HAP-1 (cell line): Measurements from ENCODE around the gene VWA8.

ENCODE experiments used
- DNase-seq, 2 experiments: peaks; one replicate each; pipeline ENCODE4 v3.0.0-alpha.2; 2016 to 2020; ENCODE audit warnings: low spot score in 2 of 2
- H3K27me3 ChIP-seq: fragments of 250-450 bp; sonication (Bioruptor Pico); 2 replicates; pipeline ENCODE4 v1.5.1; 2020; ENCODE audit warnings: low read depth, mild to moderate bottlenecking, moderate library complexity
- H3K36me3 ChIP-seq: fragments of 250-450 bp; sonication (Bioruptor Pico); replicated peaks from 2 replicates; pipeline ENCODE4 v1.5.1; 2020; ENCODE audit warnings: mild to moderate bottlenecking
- H3K4me1 ChIP-seq: fragments of 250-450 bp; sonication (Bioruptor Pico); 2 replicates; pipeline ENCODE4 v1.5.1; 2020; ENCODE audit warnings: mild to moderate bottlenecking
- H3K4me3 ChIP-seq: fragments of 250-450 bp; sonication (Bioruptor Pico); 2 replicates; pipeline ENCODE4 v1.5.1; 2020; ENCODE audit warnings: mild to moderate bottlenecking, moderate library complexity
- H3K9me3 ChIP-seq: fragments of 250-450 bp; sonication (Bioruptor Pico); 2 replicates; pipeline ENCODE4 v1.5.1; 2020; ENCODE audit warnings: mild to moderate bottlenecking, moderate library complexity
- in situ Hi-C: fragments of 300-500 bp; cut with MboI; formaldehyde crosslinking; loops from 3 replicates; pipeline ENCODE4 v1.14.3; 2020; ENCODE audit warnings: low sequenced_read_pairs, inconsistent platforms, mixed read lengths

The VWA8 gene

DNA sequence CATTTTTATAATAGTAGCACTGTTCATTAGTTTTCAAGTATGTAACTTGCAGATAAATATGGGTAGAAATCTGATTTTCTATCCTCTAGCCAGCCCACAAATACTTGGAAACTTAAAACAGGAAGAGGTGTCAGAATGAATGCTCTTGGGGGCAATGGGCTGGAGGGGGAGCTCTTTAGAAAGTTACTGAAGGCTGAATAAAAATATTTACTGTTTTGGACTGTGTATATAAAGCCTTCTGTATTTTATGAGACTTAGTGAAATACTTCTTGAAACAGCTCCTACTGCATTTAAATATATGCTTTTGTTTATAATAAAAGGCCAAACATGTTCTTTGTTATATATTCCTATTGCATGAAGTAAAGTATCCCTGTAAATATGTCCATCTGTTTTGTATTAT, 364.7 kb downstream of the VWA8 start:
- peak in 1 of 2 experiments; percentile 17 for DNase-seq
- in situ Hi-C loops: no loop called here

DNA sequence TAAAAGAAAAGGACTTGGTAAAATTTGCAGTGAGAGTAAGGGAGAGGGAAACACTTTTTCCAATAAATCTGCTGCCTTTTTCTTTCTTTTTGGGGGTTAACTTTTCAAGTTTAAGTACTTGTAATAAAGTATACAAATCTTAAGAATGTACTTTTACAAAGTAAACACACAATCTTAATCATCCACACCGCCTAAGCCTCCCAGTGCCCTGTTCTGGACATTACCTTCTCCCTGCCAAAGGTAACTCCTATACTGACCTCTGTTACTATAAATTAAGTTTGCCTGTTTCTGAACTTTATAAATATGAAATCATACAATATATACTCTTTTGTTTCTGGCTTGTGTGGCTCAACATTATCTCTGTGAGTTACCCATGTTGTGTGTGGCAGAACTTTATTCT, 365.6 kb downstream of the VWA8 start:
- H3K4me3 ChIP-seq: no peak overlapping the region
- H3K9me3 ChIP-seq: no peaks in the 10 kb centered on the region
- no peak for DNase-seq
- in situ Hi-C loops: no loop called here
- no peaks in the 10 kb centered on the region for H3K36me3 ChIP-seq
- H3K27me3 ChIP-seq: no peaks in the 10 kb centered on the region
- H3K4me1 ChIP-seq: peaks cover 7% of the 10 kb centered on the region

More for the DNA sequence above, 364.7 kb downstream of the VWA8 start:
- Histone ChIP-seq H3K27me3 (no peaks in the 10 kb centered on the region), H3K9me3 (no peaks in the 10 kb centered on the region), H3K4me1 (peaks cover 7% of the 10 kb centered on the region), H3K36me3 (no peaks in the 10 kb centered on the region), H3K4me3 (no peak overlapping the region)

DNA sequence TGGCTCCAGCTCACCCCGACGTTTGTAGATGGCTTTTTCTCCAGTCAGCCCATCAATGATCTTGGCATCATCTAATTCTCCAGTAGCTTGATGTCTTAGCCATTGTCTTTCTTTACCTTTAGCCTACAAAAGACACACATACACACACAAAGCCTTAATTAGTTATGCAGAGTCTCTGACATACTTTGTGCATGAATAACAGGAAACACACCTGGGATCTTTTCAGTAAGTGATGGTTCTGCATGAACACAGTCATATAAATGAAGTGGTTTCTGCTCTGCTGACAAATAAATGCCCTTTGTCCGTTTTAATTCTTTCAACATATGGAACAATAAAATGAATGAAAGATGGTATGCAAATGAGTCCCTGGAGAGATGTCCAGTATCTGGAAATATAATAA, 370.3 kb downstream of the VWA8 start:
- no peak for DNase-seq

DNA sequence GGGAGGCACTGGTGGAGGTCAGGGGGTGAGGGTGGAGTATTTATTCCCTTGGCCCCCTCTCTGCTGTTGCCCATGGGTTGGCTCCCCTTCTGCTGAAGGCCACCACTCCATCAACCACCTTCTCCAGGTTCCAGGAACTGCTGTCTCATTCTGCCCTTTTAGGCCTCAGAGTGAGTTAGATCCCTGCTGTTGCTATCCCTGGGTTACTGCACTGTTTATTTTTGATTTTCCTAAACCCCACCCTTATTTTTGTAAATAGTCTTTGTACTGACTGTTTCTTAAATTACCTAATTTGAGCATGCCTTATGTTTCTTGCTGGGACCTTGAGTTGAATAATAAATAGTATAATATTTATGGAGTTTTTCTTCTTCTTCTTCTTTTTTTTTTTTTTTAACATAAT, 370.8 kb downstream of the VWA8 start:
- no peaks in the 10 kb centered on the region for H3K9me3 ChIP-seq
- H3K4me1 ChIP-seq: no peaks in the 10 kb centered on the region; the same call in 1 of the 2 replicates
- no peaks in the 10 kb centered on the region for H3K27me3 ChIP-seq
- DNase-seq: no peak
- no peaks in the 10 kb centered on the region for H3K36me3 ChIP-seq
- no peak overlapping the region for H3K4me3 ChIP-seq
- in situ Hi-C loops: no loop called here

More for the DNA sequence above, 370.3 kb downstream of the VWA8 start:
- Histone ChIP-seq H3K9me3 (no peaks in the 10 kb centered on the region), H3K4me3 (no peak overlapping the region), H3K36me3 (no peaks in the 10 kb centered on the region), H3K27me3 (no peaks in the 10 kb centered on the region), H3K4me1 (no peaks in the 10 kb centered on the region; the same call in 1 of the 2 replicates)
- in situ Hi-C loops: no loop called here

DNA sequence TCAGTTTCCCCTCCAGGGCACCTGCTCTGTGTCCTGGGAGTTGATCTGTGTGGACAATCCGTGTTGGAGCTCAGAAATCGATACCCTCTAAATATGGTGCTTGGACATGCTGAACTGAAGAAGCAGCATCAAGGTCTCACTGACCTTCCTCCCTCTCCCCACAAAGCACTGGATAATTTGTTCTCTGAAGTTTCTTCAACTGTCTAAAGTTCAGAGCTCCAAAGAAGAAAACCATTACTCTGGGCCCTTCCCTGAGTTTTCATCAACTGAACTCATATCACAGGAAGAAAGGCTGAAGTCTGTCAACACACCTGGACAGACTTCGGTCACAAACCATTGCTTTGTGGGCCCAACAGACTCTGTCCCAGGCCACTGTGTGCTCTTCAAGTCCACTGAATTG, 371.5 kb downstream of the VWA8 start:
- in situ Hi-C loops: no loop called here
- Histone ChIP-seq H3K4me3 (no peak overlapping the region), H3K36me3 (no peaks in the 10 kb centered on the region), H3K9me3 (no peaks in the 10 kb centered on the region), H3K27me3 (no peaks in the 10 kb centered on the region), H3K4me1 (no peaks in the 10 kb centered on the region; the same call in 1 of the 2 replicates)
- DNase-seq: no peak

DNA sequence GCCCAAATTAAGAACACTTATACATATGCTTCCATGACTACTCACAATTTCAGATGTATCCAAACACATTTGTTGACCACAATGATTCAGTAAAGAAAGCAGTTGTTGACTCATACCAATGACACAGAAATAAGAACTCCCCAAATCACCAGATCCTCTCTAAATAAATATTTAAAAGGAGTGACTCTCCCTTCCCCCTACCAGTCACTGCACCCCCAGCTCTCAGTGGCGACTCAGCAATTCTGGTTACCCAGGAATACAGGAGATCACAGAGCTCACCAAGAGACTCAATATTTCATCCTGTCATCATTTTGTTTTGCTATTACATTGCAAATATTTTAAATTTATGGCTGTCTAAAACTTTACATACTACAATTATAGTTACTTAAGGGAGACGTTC, 372.0 kb downstream of the VWA8 start:
- Histone ChIP-seq H3K27me3 (no peaks in the 10 kb centered on the region), H3K4me3 (no peak overlapping the region), H3K9me3 (no peaks in the 10 kb centered on the region), H3K36me3 (no peaks in the 10 kb centered on the region; the same call in 1 of the 2 replicates), H3K4me1 (no peaks in the 10 kb centered on the region; the same call in 1 of the 2 replicates)
- in situ Hi-C loops: no loop called here
- no peak for DNase-seq

DNA sequence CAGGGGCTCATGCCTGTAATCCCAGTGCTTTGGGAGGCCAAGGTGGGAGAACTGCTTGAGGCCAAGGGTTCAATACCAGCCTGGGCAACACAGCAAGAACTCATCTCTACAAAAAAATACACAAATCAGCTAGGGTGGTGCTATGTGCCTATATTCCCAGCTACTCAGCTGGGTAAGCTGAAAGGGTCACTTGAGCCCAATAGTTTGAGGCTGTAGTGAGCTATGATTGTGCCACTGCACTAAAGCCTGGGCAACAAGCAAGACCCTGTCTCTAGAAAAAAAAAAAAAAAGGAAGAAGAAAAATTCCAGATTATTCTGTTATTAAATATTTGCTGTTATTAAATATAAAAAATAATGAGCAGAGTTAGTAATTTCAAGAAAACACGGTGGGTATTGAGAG, 372.5 kb downstream of the VWA8 start:
- H3K27me3 ChIP-seq: no peaks in the 10 kb centered on the region
- no peaks in the 10 kb centered on the region; the same call in 1 of the 2 replicates for H3K36me3 ChIP-seq
- DNase-seq: no peak
- in situ Hi-C loops: no loop called here
- H3K4me1 ChIP-seq: no peaks in the 10 kb centered on the region; the same call in 1 of the 2 replicates
- H3K4me3 ChIP-seq: no peak overlapping the region
- no peaks in the 10 kb centered on the region for H3K9me3 ChIP-seq

DNA sequence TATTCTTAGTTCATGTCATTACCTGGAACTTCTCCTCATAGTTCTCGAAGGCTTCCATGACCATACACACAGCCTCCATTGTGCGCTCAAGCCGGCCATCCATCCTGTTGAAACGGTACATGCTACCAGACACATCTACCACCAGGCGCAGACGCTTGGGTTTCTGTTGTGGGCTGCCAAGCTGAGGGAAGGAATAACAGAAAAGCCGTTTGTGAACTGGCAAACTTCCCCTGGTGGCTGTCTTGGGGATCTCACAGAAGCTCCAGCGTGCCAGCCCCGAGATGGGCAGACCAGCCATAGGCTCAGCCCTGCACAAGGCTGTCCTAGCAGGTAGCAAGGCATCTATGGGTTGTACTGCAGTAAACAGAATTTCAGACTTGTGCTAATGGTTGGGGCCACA, 373.4 kb downstream of the VWA8 start:
- Histone ChIP-seq H3K27me3 (no peaks in the 10 kb centered on the region), H3K4me3 (no peak overlapping the region), H3K36me3 (no peaks in the 10 kb centered on the region; the same call in 1 of the 2 replicates), H3K9me3 (no peaks in the 10 kb centered on the region), H3K4me1 (no peaks in the 10 kb centered on the region; the same call in 1 of the 2 replicates)
- in situ Hi-C loops: no loop called here
- DNase-seq: no peak

DNA sequence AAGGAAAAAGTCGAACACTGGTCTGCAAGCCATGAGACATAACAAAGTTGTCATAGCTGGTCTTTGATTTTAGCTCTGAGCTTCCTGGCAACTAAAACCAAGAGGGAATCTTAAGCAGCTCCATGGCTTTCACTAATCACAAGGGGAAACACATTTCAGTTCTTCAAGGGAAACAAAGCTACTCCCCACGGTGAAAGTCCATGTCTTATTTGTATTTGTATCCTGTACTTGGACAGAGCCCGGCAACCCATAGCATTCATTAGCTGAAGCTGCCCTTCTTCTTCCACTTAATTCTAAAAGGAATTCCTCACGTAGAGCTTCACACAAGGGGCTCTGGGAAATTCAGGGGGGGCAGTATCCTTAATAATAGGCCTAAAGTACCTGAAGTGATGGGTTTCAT, 374.7 kb downstream of the VWA8 start:
- Histone ChIP-seq H3K4me3 (no peak overlapping the region), H3K36me3 (no peaks in the 10 kb centered on the region; the same call in 1 of the 2 replicates), H3K4me1 (no peaks in the 10 kb centered on the region; the same call in 1 of the 2 replicates), H3K9me3 (no peaks in the 10 kb centered on the region), H3K27me3 (no peaks in the 10 kb centered on the region)
- DNase-seq: no peak
- in situ Hi-C loops: no loop called here

DNA sequence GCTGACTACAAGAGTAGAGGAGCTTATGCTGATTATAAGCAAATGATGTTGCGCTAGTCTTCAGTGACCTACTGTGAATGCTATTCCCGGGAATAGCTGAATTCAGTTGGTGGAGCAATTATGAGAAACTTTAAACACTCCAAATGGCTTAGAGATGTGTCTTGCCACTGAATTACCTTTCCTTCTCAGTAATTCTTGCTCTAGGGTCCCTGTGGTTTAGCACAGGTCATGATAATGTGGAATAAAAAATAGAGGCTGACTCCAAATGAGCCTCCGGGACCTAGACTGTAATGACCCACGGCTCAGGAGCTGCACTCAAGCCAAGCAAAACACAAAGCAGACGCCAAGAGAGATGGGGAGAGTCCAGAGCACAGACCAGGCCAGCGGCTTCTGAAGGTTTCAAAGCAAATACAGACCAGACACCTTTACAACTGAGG, 378.9 kb downstream of the VWA8 start:
- H3K9me3 ChIP-seq: no peaks in the 10 kb centered on the region
- DNase-seq: no peak
- peaks cover 4% of the 10 kb centered on the region; the same call in 1 of the 2 replicates for H3K36me3 ChIP-seq
- no peaks in the 10 kb centered on the region for H3K27me3 ChIP-seq
- in situ Hi-C loops: no loop called here
- H3K4me3 ChIP-seq: no peak overlapping the region
- H3K4me1 ChIP-seq: no peaks in the 10 kb centered on the region

DNA sequence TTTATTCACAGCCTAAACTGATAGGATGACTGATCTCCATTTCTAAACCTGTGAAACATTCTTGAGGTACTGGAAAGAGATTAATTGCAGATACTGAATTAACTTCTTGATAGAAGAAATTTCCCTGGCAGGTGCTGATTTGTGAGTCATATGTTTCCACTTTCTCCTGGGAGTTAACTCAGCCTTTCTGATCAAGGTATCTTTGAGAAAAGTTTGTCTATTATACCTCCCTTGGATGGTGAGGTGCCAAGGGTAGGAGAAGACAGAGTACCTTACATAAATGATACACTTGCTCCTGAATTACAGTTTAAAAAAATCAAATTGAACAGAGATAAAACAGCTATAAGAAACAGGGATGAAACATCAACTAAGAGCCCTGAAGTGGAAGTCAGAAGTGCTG, 380.6 kb downstream of the VWA8 start:
- H3K27me3 ChIP-seq: no peaks in the 10 kb centered on the region
- peaks cover 10% of the 10 kb centered on the region for H3K36me3 ChIP-seq
- in situ Hi-C loops: no loop called here
- no peak overlapping the region for H3K4me3 ChIP-seq
- no peaks in the 10 kb centered on the region for H3K9me3 ChIP-seq
- H3K4me1 ChIP-seq: no peaks in the 10 kb centered on the region
- no peak for DNase-seq

DNA sequence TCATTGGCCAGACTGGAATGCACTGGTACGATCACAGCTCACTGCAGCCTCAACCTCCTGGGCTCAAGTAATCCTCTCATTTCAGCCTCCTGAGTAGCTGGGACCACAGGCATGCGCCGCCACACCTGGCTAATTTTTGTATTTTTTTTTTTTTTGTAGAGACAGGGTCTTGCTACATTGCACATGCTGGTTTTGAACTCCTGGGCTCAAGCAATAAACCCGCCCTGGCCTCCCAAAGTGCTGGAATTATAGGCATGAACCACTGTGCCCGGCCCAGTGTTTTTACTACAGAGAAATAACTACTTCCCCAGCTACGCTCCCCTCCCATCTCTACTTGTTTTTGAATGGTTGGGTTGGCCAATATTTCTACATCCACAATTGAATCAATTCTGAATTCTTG, 381.0 kb downstream of the VWA8 start:
- H3K4me3 ChIP-seq: no peak overlapping the region
- H3K36me3 ChIP-seq: peaks cover 15% of the 10 kb centered on the region
- H3K9me3 ChIP-seq: no peaks in the 10 kb centered on the region
- in situ Hi-C loops: no loop called here
- no peak for DNase-seq
- no peaks in the 10 kb centered on the region for H3K4me1 ChIP-seq
- H3K27me3 ChIP-seq: no peaks in the 10 kb centered on the region

DNA sequence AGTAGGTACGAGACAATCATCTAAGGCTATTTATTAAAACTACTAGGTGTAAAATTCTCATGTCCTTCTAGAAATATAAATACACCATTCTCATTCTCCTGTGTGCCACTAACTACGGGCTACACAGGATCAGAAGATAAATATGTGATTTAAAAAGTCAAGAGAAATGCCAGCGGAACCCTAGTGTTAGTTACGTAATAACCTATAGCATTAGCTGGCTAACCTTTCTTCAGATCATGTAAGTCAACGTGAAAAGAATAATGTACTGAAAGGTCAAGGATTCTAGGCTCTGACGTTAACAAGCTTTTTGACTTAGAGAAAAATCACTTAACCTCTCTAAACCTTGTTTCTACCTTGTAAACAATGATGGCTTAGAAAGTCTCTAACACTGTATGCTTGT, 381.7 kb downstream of the VWA8 start:
- Histone ChIP-seq H3K36me3 (peaks cover 19% of the 10 kb centered on the region), H3K4me3 (no peak overlapping the region), H3K4me1 (no peaks in the 10 kb centered on the region), H3K9me3 (no peaks in the 10 kb centered on the region), H3K27me3 (no peaks in the 10 kb centered on the region)
- no peak for DNase-seq
- in situ Hi-C loops: no loop called here

DNA sequence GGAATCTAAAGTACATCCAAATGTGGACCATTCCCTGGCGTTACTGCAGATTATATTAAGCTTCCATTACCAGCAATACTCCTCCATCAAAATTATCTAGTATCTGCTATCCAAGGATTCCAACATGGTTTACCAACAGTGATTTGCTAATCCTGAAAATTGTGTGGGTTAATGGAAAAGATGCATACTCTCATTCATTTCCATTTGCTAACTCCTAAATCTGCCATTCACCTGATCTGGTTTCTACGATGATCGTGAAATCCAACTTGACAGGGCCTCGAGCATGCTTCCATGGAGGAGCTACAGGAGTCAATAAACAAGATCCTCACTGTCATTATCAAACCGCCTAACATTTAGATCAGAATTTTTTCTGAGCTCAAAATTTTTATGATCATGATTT, 382.5 kb downstream of the VWA8 start:
- Histone ChIP-seq H3K27me3 (no peaks in the 10 kb centered on the region), H3K4me3 (no peak overlapping the region), H3K9me3 (no peaks in the 10 kb centered on the region), H3K4me1 (no peaks in the 10 kb centered on the region), H3K36me3 (peaks cover 19% of the 10 kb centered on the region)
- DNase-seq: no peak
- in situ Hi-C loops: no loop called here

DNA sequence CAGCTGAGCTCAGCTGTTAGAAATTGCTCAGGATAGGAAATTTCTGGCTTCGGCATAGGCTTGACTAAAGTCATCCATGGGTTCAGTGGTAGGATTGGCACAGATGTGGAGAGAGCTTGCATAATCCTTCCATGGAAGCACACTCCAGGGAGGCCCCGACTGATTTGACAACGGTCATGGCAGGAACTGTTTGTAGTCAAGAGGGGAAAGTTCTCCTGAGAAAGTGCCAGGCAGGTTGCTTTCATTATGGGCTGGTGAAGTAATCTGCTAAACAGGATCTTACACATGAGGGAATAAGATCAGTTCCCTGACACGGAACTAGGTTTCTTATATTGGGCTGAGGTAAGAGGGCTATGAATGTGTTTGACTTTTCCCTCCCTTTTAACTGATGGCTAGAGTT, 383.5 kb downstream of the VWA8 start:
- Histone ChIP-seq H3K27me3 (no peaks in the 10 kb centered on the region), H3K9me3 (no peaks in the 10 kb centered on the region), H3K4me3 (no peak overlapping the region), H3K36me3 (peaks cover 19% of the 10 kb centered on the region), H3K4me1 (no peaks in the 10 kb centered on the region)
- in situ Hi-C loops: no loop called here
- no peak for DNase-seq
